Epithelial cell of esophagus (primary cell): ENCODE data around the gene PROM1.

ENCODE experiments used
- DNase-seq: peaks from one replicate; pipeline ENCODE4 v3.0.0; 2010; ENCODE audit warnings: low read depth
- H3K4me3 ChIP-seq: 2 replicates; pipeline ENCODE4 v1.5.1; 2011; ENCODE audit warnings: mild to moderate bottlenecking, low read length, control low read depth
- CTCF ChIP-seq: IDR thresholded peaks from 2 replicates; pipeline ENCODE4 v1.5.1; 2011; ENCODE audit warnings: low read depth, mild to moderate bottlenecking, low read length, control low read depth, inconsistent platforms; ENCODE audit not compliant: insufficient read depth; ENCODE audit errors: missing control alignments

Gene PROM1

GRCh38 chr4:16055471-16055870 lies 28.4 kb downstream of the PROM1 start:
- H3K4me3 ChIP-seq: no peak overlapping the region
- no peak for DNase-seq
- no peak for TF ChIP-seq CTCF

GRCh38 chr4:16052939-16053338 lies 30.9 kb downstream of the PROM1 start:
- H3K4me3 ChIP-seq: no peak overlapping the region
- no peak for TF ChIP-seq CTCF
- no peak for DNase-seq

GRCh38 chr4:16051980-16052379 lies 31.8 kb downstream of the PROM1 start:
- no peak for TF ChIP-seq CTCF
- no peak overlapping the region for H3K4me3 ChIP-seq
- no peak for DNase-seq

DNA sequence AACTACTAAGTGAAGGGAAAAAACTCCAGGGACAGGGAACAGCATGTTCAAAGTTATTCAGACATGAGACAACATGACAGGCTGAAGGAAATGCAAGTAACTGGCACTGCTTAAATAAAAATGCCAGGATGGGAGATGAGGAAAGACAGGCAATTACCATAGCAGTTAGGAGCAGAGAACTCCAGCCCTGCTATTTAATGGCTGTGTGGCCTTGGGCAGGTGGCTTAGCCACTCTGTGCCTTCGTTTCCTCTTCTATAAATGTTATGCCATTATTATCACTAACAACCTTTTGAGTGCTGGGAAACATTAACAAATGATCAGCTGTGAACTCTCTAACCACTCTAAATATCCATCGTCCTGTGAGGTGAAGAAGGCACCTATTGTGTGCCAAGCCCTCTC lies 32.7 kb downstream of the PROM1 start:
- no peak for TF ChIP-seq CTCF
- no peak for DNase-seq
- H3K4me3 ChIP-seq: no peak overlapping the region

DNA sequence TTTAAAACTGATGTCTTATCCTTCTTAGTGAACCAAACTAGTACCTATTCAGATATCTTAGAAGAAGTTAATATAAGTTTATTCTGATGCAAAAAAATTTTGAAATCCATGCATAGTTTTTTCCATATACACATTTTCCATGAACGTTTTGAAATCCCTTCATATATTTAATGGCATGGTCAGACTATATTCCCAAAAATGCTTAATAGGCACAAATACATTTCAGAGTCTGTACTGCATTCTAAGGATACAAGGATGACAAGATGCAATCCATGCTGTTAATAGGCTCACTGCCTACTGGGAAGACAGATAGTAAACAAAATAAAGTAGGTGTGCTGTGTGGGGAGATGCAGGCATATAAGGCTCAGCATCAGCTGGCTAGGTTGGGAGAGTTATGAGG lies 33.2 kb downstream of the PROM1 start:
- no peak for DNase-seq
- no peak for TF ChIP-seq CTCF
- no peak overlapping the region for H3K4me3 ChIP-seq

DNA sequence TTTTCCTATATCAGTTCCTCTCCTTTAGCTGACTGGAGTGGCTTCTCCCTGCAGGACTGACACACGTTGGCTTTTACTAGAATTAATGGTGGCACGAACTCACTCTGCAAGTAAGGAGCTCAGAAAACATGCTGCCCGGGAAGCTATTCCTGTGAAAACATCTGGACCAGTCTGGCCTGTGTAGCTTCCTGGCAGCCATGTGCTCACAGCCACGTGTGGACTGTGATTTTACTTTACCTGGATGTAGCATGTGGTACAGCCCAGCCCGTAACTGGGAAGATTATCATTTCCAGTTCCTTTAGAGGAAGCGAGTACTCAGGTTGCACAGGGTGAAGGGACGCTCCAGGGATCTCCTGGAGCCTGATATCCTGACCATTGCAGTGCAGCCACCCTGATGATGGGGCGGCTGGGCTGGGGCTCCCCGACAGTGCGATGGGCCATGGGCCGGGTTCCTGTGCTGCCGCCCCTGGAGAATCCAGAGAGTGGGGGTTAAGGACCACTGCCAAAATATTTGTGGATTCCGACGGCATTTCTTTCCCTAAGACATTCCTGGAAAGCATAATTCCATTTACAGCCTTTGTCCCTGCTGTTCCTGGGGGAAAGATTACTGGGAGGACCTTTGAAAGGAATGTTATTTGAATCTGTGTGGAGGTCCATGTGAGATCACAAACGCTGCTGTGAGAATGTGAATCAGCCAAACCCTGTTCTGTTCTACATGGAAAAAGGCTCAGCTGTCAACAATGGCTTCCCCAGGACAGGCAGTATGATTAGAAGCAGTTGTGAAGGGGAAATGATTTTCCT lies 35.0 kb downstream of the PROM1 start:
- no peak overlapping the region for H3K4me3 ChIP-seq
- DNase-seq: no peak
- no peak for TF ChIP-seq CTCF

DNA sequence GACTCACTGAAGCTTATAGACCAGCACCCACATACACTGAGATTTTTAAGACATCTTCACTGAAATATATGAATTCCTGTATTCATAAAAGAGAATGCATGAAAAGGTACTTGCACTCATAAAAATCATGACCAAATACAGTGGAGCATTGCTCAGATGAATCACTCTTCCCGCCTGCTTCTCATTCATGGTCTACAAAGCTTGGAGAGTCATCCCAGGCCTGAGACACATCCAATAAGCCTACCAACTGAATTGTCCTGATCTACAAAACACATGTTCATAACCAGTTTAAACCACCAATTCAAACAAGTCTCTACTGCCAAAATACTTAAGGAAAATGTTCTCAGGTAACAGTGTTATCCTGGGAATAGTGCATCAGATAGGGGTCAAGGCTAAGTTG lies 38.1 kb downstream of the PROM1 start:
- no peak for TF ChIP-seq CTCF
- no peak overlapping the region for H3K4me3 ChIP-seq
- DNase-seq: no peak
